IMR-90 (cell line): ENCODE data around the gene DIPK1B. TPM values are rescaled to one million over a fixed set of nuclear protein-coding genes. Genes with fewer than 3 reads are reported as not detected.

Experiments used
- ATAC-seq: fragments of 200-7000 bp; cut with Tn5 transposase; 2 replicates; pipeline ENCODE4 v1.9.1; 2020; ENCODE audit warnings: low read depth, mild to moderate bottlenecking, moderate library complexity
- BruUV-seq: library from RNA; stranded (reverse); fragments of 400-500 nt; replicated peaks from 2 replicates; lab custom pipeline; 2021; lab: Mats Ljungman, UMichigan
- CTCF ChIA-PET: fragments of 300-600 bp; formaldehyde crosslinking; extraction: SDS; loops from one replicate; lab custom pipeline; 2021; ENCODE audit warnings: antibody characterized with exemption; lab: Yijun Ruan, JAX
- POLR2A ChIA-PET: fragments of 300-600 bp; sonication (Branson Sonifier 250); formaldehyde crosslinking; loops from one replicate; lab custom pipeline; 2022; ENCODE audit warnings: antibody characterized with exemption; ENCODE audit not compliant: unreplicated experiment; lab: Charles Lee
- DNase-seq: peaks from one replicate; pipeline ENCODE4 v3.0.0; 2013
- H2AFZ ChIP-seq: replicated peaks from 2 replicates; pipeline ENCODE3; 2013; ENCODE audit warnings: low read length, mild to moderate bottlenecking; ENCODE audit not compliant: poor library complexity
- H2AK5ac ChIP-seq: 2 replicates; pipeline ENCODE4 v1.6.1; 2013; ENCODE audit warnings: low read depth, low read length, inconsistent platforms
- H2AK9ac ChIP-seq: replicated peaks from 2 replicates; pipeline ENCODE3; 2013; ENCODE audit warnings: mild to moderate bottlenecking, low read depth, low read length, moderate library complexity; ENCODE audit not compliant: poor library complexity
- H2BK120ac ChIP-seq: 2 replicates; pipeline ENCODE4 v1.6.1; 2013; ENCODE audit warnings: low read depth, low read length, inconsistent platforms
- H2BK15ac ChIP-seq: 3 replicates; pipeline ENCODE4 v1.6.1; 2013; ENCODE audit warnings: low read depth, low read length, inconsistent platforms
- H2BK20ac ChIP-seq: 2 replicates; pipeline ENCODE4 v1.6.1; 2013; ENCODE audit warnings: low read depth, mild to moderate bottlenecking, inconsistent platforms, low read length, moderate library complexity
- H2BK5ac ChIP-seq: 2 replicates; pipeline ENCODE4 v1.6.1; 2013; ENCODE audit warnings: mild to moderate bottlenecking, low read depth, low read length, inconsistent platforms; ENCODE audit not compliant: poor library complexity, severe bottlenecking
- H3K14ac ChIP-seq: replicated peaks from 2 replicates; pipeline ENCODE4 v1.6.1; 2013; ENCODE audit warnings: low read depth, low read length, inconsistent platforms
- H3K18ac ChIP-seq: 2 replicates; pipeline ENCODE4 v1.6.1; 2013; ENCODE audit warnings: low read depth, low read length, control low read depth
- H3K23ac ChIP-seq: 2 replicates; pipeline ENCODE4 v1.6.1; 2013; ENCODE audit warnings: low read depth, low read length, inconsistent platforms
- H3K27ac ChIP-seq: 2 replicates; pipeline ENCODE4 v1.5.1; 2013; ENCODE audit warnings: mild to moderate bottlenecking, control low read depth, low read length; ENCODE audit not compliant: insufficient read depth
- H3K27me3 ChIP-seq: 2 replicates; pipeline ENCODE4 v1.6.1; 2013; ENCODE audit warnings: low read length; ENCODE audit not compliant: control insufficient read depth, insufficient read depth
- H3K36me3 ChIP-seq: 2 replicates; pipeline ENCODE4 v1.6.1; 2013; ENCODE audit warnings: low read length, mixed read lengths; ENCODE audit not compliant: control insufficient read depth, insufficient read depth
- H3K4ac ChIP-seq: 2 replicates; pipeline ENCODE4 v1.6.1; 2013; ENCODE audit warnings: low read depth, low read length, inconsistent platforms
- H3K4me1 ChIP-seq: 2 replicates; pipeline ENCODE4 v1.6.1; 2013; ENCODE audit warnings: low read length, mixed read lengths; ENCODE audit not compliant: control insufficient read depth, insufficient read depth
- H3K4me2 ChIP-seq: 2 replicates; pipeline ENCODE4 v1.6.1; 2013; ENCODE audit warnings: low read depth, mild to moderate bottlenecking, control low read depth, low read length, moderate library complexity
- H3K4me3 ChIP-seq: 2 replicates; pipeline ENCODE4 v1.5.1; 2013; ENCODE audit warnings: low read depth, mild to moderate bottlenecking, control low read depth, low read length, moderate library complexity; ENCODE audit not compliant: insufficient read depth
- H3K56ac ChIP-seq: 2 replicates; pipeline ENCODE4 v1.6.1; 2013; ENCODE audit warnings: low read length, inconsistent platforms; ENCODE audit not compliant: insufficient read depth; ENCODE audit errors: extremely low read depth
- H3K79me1 ChIP-seq, 2 experiments: 2 replicates each; pipeline ENCODE4 v1.6.1; 2013; ENCODE audit warnings: low read length in 2 of 2, inconsistent platforms in 1 of 2, low read depth in 1 of 2
- H3K9ac ChIP-seq: 2 replicates; pipeline ENCODE4 v1.6.1; 2013; ENCODE audit warnings: low read depth, low read length, control low read depth
- H3K9me1 ChIP-seq: 2 replicates; pipeline ENCODE4 v1.6.1; 2013; ENCODE audit warnings: low read length, inconsistent platforms; ENCODE audit not compliant: insufficient read depth
- H3K9me3 ChIP-seq: 2 replicates; pipeline ENCODE4 v1.6.1; 2013; ENCODE audit warnings: low read length; ENCODE audit not compliant: control insufficient read depth, insufficient read depth
- H4K20me1 ChIP-seq: 2 replicates; pipeline ENCODE4 v1.6.1; 2013; ENCODE audit warnings: low read length, inconsistent platforms; ENCODE audit not compliant: insufficient read depth
- H4K5ac ChIP-seq: 2 replicates; pipeline ENCODE4 v1.6.1; 2013; ENCODE audit warnings: mild to moderate bottlenecking, low read depth, low read length, control low read depth
- H4K8ac ChIP-seq, 2 experiments: 2 replicates each; pipeline ENCODE4 v1.6.1; 2013; ENCODE audit warnings: low read depth in 2 of 2, low read length in 2 of 2, control low read depth in 1 of 2, inconsistent platforms in 1 of 2
- H4K91ac ChIP-seq: 2 replicates; pipeline ENCODE4 v1.6.1; 2013; ENCODE audit warnings: low read depth, low read length, inconsistent platforms; ENCODE audit not compliant: insufficient read depth
- POLR2A ChIP-seq: IDR thresholded peaks from 2 replicates; pipeline ENCODE4 v1.6.1; 2012; ENCODE audit warnings: mild to moderate bottlenecking, low read depth, low read length
- WGBS, 2 experiments: methylation state at CpG; one replicate each; pipeline versions ENCODE4 v1.1.5 to v1.1.7; 2013; ENCODE audit warnings: missing lambda C conversion rate in 2 of 2; ENCODE audit not compliant: insufficient read length in 1 of 2; ENCODE audit errors: extremely low coverage in 2 of 2; 5-methylcytosine and 5-hydroxymethylcytosine counted together
- dilution Hi-C: fragments of 300-500 bp; cut with HindIII; formaldehyde crosslinking; loops from one replicate; pipeline ENCODE4 v1.14.3; 2018; ENCODE audit warnings: low sequenced_read_pairs; ENCODE audit not compliant: unreplicated experiment
- in situ Hi-C: fragments of 300-500 bp; cut with MboI; formaldehyde crosslinking; loops from 3 replicates; pipeline ENCODE4 v1.14.3; 2019; ENCODE audit warnings: low sequenced_read_pairs, inconsistent platforms, mixed read lengths
- intact Hi-C: fragments of 100-400 bp; cut with micrococcal nuclease; formaldehyde crosslinking; loops from 2 replicates; pipeline ENCODE4 v1.10.0; 2022
- polyA plus RNA-seq, 3 experiments: library from polyadenylated mRNA; depleted of rRNA; stranded (reverse); fragments of >200 nt; gene quantifications; 2 replicates each; pipeline ENCODE4 v1.2.3, GENCODE V29; 2012; ENCODE audit warnings: low replicate concordance in 1 of 3
- total RNA-seq: library from RNA; depleted of rRNA; stranded (reverse); fragments of >200 nt; gene quantifications from 2 replicates; pipeline ENCODE4 v1.2.3, GENCODE V29; 2012

DIPK1B gene
- total and polyA plus RNA-seq, 2 of the 4 experiments (the other 2 are of a cell fraction): 3.4 to 7.1 TPM

DNA sequence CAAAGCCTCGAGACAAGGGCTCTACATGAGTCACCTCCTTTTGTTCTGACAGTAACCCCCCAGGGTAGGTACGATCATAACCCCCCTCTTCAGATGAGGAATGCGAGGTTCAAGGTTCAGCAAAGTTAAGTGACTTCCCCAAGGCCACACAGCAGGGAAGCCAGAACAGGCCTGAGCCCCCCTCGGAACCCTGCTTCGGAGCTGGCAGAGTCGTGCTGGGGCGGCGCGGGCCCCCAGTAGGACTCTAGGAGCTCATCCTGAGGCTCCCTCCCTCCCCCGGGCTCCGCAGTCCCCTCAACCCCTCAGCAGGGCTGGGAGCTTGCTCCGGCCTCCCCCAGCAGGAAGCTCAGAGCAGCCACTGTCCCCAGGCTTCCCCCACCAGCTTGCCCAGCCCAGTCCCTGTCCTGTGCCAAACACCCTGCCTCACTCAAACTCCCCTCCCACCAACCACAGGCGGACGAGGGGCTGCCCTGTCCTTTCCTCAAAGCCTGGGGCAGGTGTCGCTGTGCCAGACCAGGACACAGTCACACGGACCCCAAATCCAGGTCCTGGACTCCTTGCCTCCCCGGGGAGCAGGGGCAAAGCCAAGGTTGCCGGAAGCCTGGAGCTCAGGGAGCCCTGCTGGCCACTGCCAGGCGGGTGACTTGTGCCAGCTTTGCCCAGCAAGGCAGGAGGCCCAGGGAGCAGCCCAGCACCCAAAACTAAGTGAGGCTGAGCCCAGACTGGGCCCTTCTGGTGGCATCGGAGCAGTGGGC is 30.2 kb upstream of the DIPK1B start:
- no peak overlapping the region for H2BK120ac ChIP-seq
- no peak for TF ChIP-seq POLR2A
- no peak for ATAC-seq
- no peak overlapping the region for H3K9ac ChIP-seq
- ChIA-PET CTCF (no interaction called here), POLR2A (no interaction called here)
- peaks cover 18 to 49% of the 10 kb centered on the region in 2 experiments for H3K79me1 ChIP-seq
- H4K8ac ChIP-seq: no peak overlapping the region
- no peak overlapping the region for H3K4me3 ChIP-seq
- WGBS, 2 experiments: 90% methylated on average over 10 of the region's 20 CpGs; no CpG with 5 or more reads in 1 of the 2 experiments
- no TSS peak for BruUV-seq
- H3K27ac ChIP-seq: no peak overlapping the region
- H3K4me1 ChIP-seq: peaks cover 4% of the 10 kb centered on the region
- intact Hi-C loops (no loop called here), in situ Hi-C loops (no loop called here), dilution Hi-C loops (no loop called here)
- H3K14ac ChIP-seq: no peak overlapping the region
- no peak overlapping the region for H4K5ac ChIP-seq
- H3K9me3 ChIP-seq: no peaks in the 10 kb centered on the region
- no peaks in the 10 kb centered on the region for H3K9me1 ChIP-seq
- H3K4ac ChIP-seq: no peak overlapping the region
- H3K4me2 ChIP-seq: no peak overlapping the region
- no peaks in the 10 kb centered on the region; the same call in 1 of the 2 replicates for H3K36me3 ChIP-seq
- H3K27me3 ChIP-seq: no peaks in the 10 kb centered on the region
- no peak overlapping the region for H4K91ac ChIP-seq
- no peak overlapping the region for H3K18ac ChIP-seq
- no peak overlapping the region for H2BK5ac ChIP-seq
- H2AK5ac ChIP-seq: no peak overlapping the region
- no peak overlapping the region for H2AFZ ChIP-seq
- H2BK20ac ChIP-seq: no peak overlapping the region
- DNase-seq: no peak
- peaks cover 16% of the 10 kb centered on the region; the same call in 1 of the 2 replicates for H4K20me1 ChIP-seq
- H2BK15ac ChIP-seq: no peak overlapping the region
- H3K56ac ChIP-seq: no peak overlapping the region
- no peak overlapping the region for H2AK9ac ChIP-seq
- H3K23ac ChIP-seq: no peak overlapping the region
